GM21619 (cell line): Measurements from ENCODE around the gene CACNA1B.
"Not testable (repeated sequence)": the region's sequence is repeated elsewhere in the genome, so short reads cannot be mapped to it uniquely, and the experiment has no call there.

ENCODE experiments used
- ATAC-seq: cut with Tn5 transposase; IDR thresholded peaks from one replicate; pipeline ENCODE4 v1.9.1; 2021; ENCODE audit not compliant: unreplicated experiment

Gene CACNA1B

GRCh38 chr9:137865581-137866145 lies 11.9 kb upstream of the CACNA1B start:
- ATAC-seq = no peak

GRCh38 chr9:137866226-137867141 lies 11.1 kb upstream of the CACNA1B start:
- no peak for ATAC-seq

- ATAC-seq = no peak
Measured at GRCh38 chr9:137870432-137870831, 7.2 kb upstream of the CACNA1B start.

GRCh38 chr9:137872296-137872695 lies 5.3 kb upstream of the CACNA1B start:
- ATAC-seq = no peak

GRCh38 chr9:137873408-137873807 lies 4.2 kb upstream of the CACNA1B start:
- no peak for ATAC-seq

- ATAC-seq = no peak
Measured at GRCh38 chr9:137873858-137874362, 3.7 kb upstream of the CACNA1B start.

- ATAC-seq = no peak
Measured at GRCh38 chr9:137875354-137875753, 2.2 kb upstream of the CACNA1B start.

- no peak for ATAC-seq
Measured at GRCh38 chr9:137875846-137876245, 1.7 kb upstream of the CACNA1B start.

GRCh38 chr9:137876269-137876668 lies 1.3 kb upstream of the CACNA1B start:
- ATAC-seq = no peak

GRCh38 chr9:137876781-137877386 lies 698 bp upstream of the CACNA1B start:
- ATAC-seq = no peak

GRCh38 chr9:137878146-137878941 lies 762 bp downstream of the CACNA1B start:
- no peak for ATAC-seq

GRCh38 chr9:137879052-137879451 lies 1.5 kb downstream of the CACNA1B start:
- ATAC-seq = no peak

GRCh38 chr9:137879566-137880150 lies 2.1 kb downstream of the CACNA1B start:
- no peak for ATAC-seq

GRCh38 chr9:137880160-137880975 lies 2.8 kb downstream of the CACNA1B start:
- no peak for ATAC-seq

- no peak for ATAC-seq
Measured at GRCh38 chr9:137880976-137881530, 3.5 kb downstream of the CACNA1B start.

- ATAC-seq = no peak
Measured at GRCh38 chr9:137881591-137882505, 4.3 kb downstream of the CACNA1B start.

- ATAC-seq = no peak
Measured at GRCh38 chr9:137882506-137882821, 4.9 kb downstream of the CACNA1B start.

GRCh38 chr9:137883977-137884376 lies 6.4 kb downstream of the CACNA1B start:
- ATAC-seq = not testable (repeated sequence)

GRCh38 chr9:137884547-137884946 lies 7.0 kb downstream of the CACNA1B start:
- not testable (repeated sequence) for ATAC-seq
